Measurements from ENCODE around the gene TPPP2.
"Not testable (repeated sequence)": the region's sequence is repeated elsewhere in the genome, so short reads cannot be mapped to it uniquely, and the experiment has no call there.

Gene TPPP2

GRCh38 chr14:21029917-21030316 is at the start of gene TPPP2:
TPPP2 (plus strand) TSS chr14:21030217; CDS start chr14:21030582, 365 bp downstream.
- no peak for DNase-seq

GRCh38 chr14:20980906-20981305 is 49.1 kb upstream of the TPPP2 start:
- no peak for DNase-seq

- DNase-seq: no peak
Observed at GRCh38 chr14:20982646-20983369, 47.2 kb upstream of the TPPP2 start.

- DNase-seq: not testable (repeated sequence)
Observed at GRCh38 chr14:20985650-20986049, 44.4 kb upstream of the TPPP2 start.

GRCh38 chr14:20986811-20987210 is 43.2 kb upstream of the TPPP2 start:
- peak in 1 of 2 experiments; percentile 64 for DNase-seq

GRCh38 chr14:20988717-20989470 is 41.1 kb upstream of the TPPP2 start:
- DNase-seq: peak in 1 of 2 experiments; percentile 13

GRCh38 chr14:20989471-20989786 is 40.6 kb upstream of the TPPP2 start:
- DNase-seq: no peak

GRCh38 chr14:20989787-20990600 is 40.0 kb upstream of the TPPP2 start, which contains the start of gene METTL17:
METTL17 (plus strand) TSS chr14:20989980; CDS start chr14:20990003, 23 bp downstream.
- peak; percentile 81 to 97 for DNase-seq

- no peak for DNase-seq
Observed at GRCh38 chr14:20996521-20996920, 33.5 kb upstream of the TPPP2 start.

GRCh38 chr14:20997115-20997514 is 32.9 kb upstream of the TPPP2 start:
- no peak for DNase-seq

- no peak for DNase-seq
Observed at GRCh38 chr14:20997564-20997963, 32.5 kb upstream of the TPPP2 start.

- no peak for DNase-seq
Observed at GRCh38 chr14:20998139-20998538, 31.9 kb upstream of the TPPP2 start.

- DNase-seq: peak in 1 of 2 experiments; percentile 55
Observed at GRCh38 chr14:20998674-20999366, 31.2 kb upstream of the TPPP2 start, which contains the start of gene SLC39A2. SLC39A2 (plus strand) TSS chr14:20999293; CDS start chr14:20999447, 154 bp downstream.

GRCh38 chr14:20999591-20999990 is 30.4 kb upstream of the TPPP2 start:
- DNase-seq: no peak

GRCh38 chr14:21001218-21001617 is 28.8 kb upstream of the TPPP2 start:
- no peak for DNase-seq

- no peak for DNase-seq
Observed at GRCh38 chr14:21003788-21004346, 26.1 kb upstream of the TPPP2 start.

GRCh38 chr14:21009721-21010120 is 20.3 kb upstream of the TPPP2 start:
- DNase-seq: not testable (repeated sequence)

- no peak for DNase-seq
Observed at GRCh38 chr14:21011136-21011535, 18.9 kb upstream of the TPPP2 start.

- DNase-seq: peak; percentile 80 to 90
Observed at GRCh38 chr14:21014761-21015190, 15.2 kb upstream of the TPPP2 start.

GRCh38 chr14:21015312-21015711 is 14.7 kb upstream of the TPPP2 start:
- DNase-seq: no peak

GRCh38 chr14:21016413-21017190 is 13.4 kb upstream of the TPPP2 start:
- DNase-seq: no peak

All from NCI-H446 (cell line).